ENCODE measurements around the gene CCBE1.

DNA sequence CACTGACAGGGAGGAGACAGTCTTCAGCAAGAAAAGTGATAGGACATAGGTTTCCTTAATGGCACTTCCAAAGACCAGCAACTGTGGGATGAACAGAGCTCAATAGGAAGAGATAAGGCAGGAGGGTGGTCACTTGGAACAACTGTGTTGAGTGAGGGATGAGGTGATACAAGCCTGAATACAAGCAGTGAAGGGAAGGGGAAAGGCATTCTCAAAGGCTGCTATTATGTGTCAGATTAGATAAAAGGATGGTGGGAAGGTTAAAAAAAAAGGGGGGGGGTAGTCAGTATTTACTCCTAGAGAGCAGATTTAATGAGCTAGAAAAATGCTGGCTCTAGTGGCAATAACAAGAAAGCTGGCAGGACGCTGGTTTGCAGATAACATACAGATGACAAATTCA, 25.7 kb downstream of the CCBE1 start:
- TF ChIP-seq, protein P1, sequence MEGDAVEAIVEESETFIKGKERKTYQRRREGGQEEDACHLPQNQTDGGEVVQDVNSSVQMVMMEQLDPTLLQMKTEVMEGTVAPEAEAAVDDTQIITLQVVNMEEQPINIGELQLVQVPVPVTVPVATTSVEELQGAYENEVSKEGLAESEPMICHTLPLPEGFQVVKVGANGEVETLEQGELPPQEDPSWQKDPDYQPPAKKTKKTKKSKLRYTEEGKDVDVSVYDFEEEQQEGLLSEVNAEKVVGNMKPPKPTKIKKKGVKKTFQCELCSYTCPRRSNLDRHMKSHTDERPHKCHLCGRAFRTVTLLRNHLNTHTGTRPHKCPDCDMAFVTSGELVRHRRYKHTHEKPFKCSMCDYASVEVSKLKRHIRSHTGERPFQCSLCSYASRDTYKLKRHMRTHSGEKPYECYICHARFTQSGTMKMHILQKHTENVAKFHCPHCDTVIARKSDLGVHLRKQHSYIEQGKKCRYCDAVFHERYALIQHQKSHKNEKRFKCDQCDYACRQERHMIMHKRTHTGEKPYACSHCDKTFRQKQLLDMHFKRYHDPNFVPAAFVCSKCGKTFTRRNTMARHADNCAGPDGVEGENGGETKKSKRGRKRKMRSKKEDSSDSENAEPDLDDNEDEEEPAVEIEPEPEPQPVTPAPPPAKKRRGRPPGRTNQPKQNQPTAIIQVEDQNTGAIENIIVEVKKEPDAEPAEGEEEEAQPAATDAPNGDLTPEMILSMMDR (conservative IDR thresholded peaks at IDR 0.05) = no peak
- no peak for TF ChIP-seq ZFX (IDR thresholded peaks at IDR 0.05)

Data from C4-2B (cell line).